ENCODE measurements around the gene PLEK. TPM values are rescaled to one million over a fixed set of nuclear protein-coding genes. Genes with fewer than 3 reads are reported as not detected.
"Not testable (repeated sequence)": the region's sequence is repeated elsewhere in the genome, so short reads cannot be mapped to it uniquely, and the experiment has no call there.

The PLEK gene
- total RNA-seq, 1 donor: not detected

- H3K4me3 ChIP-seq (ENCODE audit: low read depth, low read length): no peak overlapping the region
- no peak for DNase-seq (ENCODE audit: low read depth)
- TF ChIP-seq CTCF (IDR thresholded peaks at IDR 0.05; ENCODE audit: insufficient read depth, low read depth, low read length): no peak
Measured at GRCh38 chr2:68391869-68392268, 26.8 kb downstream of the PLEK start.

GRCh38 chr2:68396093-68396492 is 31.0 kb downstream of the PLEK start:
- no peak for DNase-seq (ENCODE audit: low read depth)
- TF ChIP-seq CTCF (IDR thresholded peaks at IDR 0.05; ENCODE audit: insufficient read depth, low read depth, low read length): no peak
- H3K4me3 ChIP-seq (ENCODE audit: low read depth, low read length): no peak overlapping the region

- DNase-seq (ENCODE audit: low read depth); H3K4me3 ChIP-seq (ENCODE audit: low read depth, low read length): not testable (repeated sequence)
Measured at GRCh38 chr2:68397704-68398263, 32.7 kb downstream of the PLEK start.

GRCh38 chr2:68403199-68403644 is 38.1 kb downstream of the PLEK start:
- no peak overlapping the region for H3K4me3 ChIP-seq (ENCODE audit: low read depth, low read length)
- DNase-seq (ENCODE audit: low read depth): no peak
- TF ChIP-seq CTCF (IDR thresholded peaks at IDR 0.05; ENCODE audit: insufficient read depth, low read depth, low read length): no peak

GRCh38 chr2:68404164-68404563 is 39.1 kb downstream of the PLEK start:
- no peak overlapping the region for H3K4me3 ChIP-seq (ENCODE audit: low read depth, low read length)
- no peak for DNase-seq (ENCODE audit: low read depth)
- TF ChIP-seq CTCF (IDR thresholded peaks at IDR 0.05; ENCODE audit: insufficient read depth, low read depth, low read length): no peak

GRCh38 chr2:68404893-68405799 is 40.1 kb downstream of the PLEK start:
- TF ChIP-seq CTCF (IDR thresholded peaks at IDR 0.05; ENCODE audit: insufficient read depth, low read depth, low read length): no peak
- H3K4me3 ChIP-seq (ENCODE audit: low read depth, low read length): no peak overlapping the region
- DNase-seq (ENCODE audit: low read depth): no peak

GRCh38 chr2:68411397-68412126 is 46.5 kb downstream of the PLEK start:
- no peak overlapping the region for H3K4me3 ChIP-seq (ENCODE audit: low read depth, low read length)
- no peak for TF ChIP-seq CTCF (IDR thresholded peaks at IDR 0.05; ENCODE audit: insufficient read depth, low read depth, low read length)
- DNase-seq (ENCODE audit: low read depth): no peak
